Hindlimb muscle (tissue), 1 donor: ENCODE results near the gene CATSPER2. TPM values are rescaled to one million over a fixed set of nuclear protein-coding genes. Genes with fewer than 3 reads are reported as not detected.
"Not testable (repeated sequence)": the region's sequence is repeated elsewhere in the genome, so short reads cannot be mapped to it uniquely, and the experiment has no call there.

ENCODE experiments used
- DNase-seq: peaks from one replicate; pipeline ENCODE4 v3.0.0-alpha.2; 2013
- polyA plus RNA-seq: library from polyadenylated mRNA; unstranded; fragments of 120-200 nt; gene quantifications from one replicate; pipeline ENCODE4 v1.2.1, GENCODE V29; 2013; ENCODE audit not compliant: insufficient read length

Gene CATSPER2
- polyA plus RNA-seq, 1 donor: 2.5 TPM

- not testable (repeated sequence) for DNase-seq
Measured at GRCh38 chr15:43593328-43594190, 55.1 kb downstream of the CATSPER2 start, which contains the start of gene CKMT1B. TSS of gene CKMT1B (plus strand) at chr15:43594027. CDS start at chr15:43594219, 192 bp downstream.

- DNase-seq: not testable (repeated sequence)
Measured at GRCh38 chr15:43592841-43593240, 55.8 kb downstream of the CATSPER2 start.

- DNase-seq: not testable (repeated sequence)
Measured at GRCh38 chr15:43589778-43590466, 58.7 kb downstream of the CATSPER2 start, which contains the start of gene PPIP5K1. TSS of gene PPIP5K1 (minus strand) at chr15:43590208. CDS start at chr15:43584504, 5,704 bp downstream.

Other genes with a start within 250 kb of the CATSPER2 start
- gene TP53BP1, start 155.7 kb downstream of the CATSPER2 start, polyA plus RNA-seq: 45.8 TPM
- 45.2 TPM for gene MAP1A, start 131.2 kb downstream of the CATSPER2 start, polyA plus RNA-seq
- 8.4 TPM for gene PPIP5K1, start 58.6 kb downstream of the CATSPER2 start, polyA plus RNA-seq
- not detected for gene CKMT1B, start 54.8 kb downstream of the CATSPER2 start, polyA plus RNA-seq
- gene STRC, start 30.0 kb downstream of the CATSPER2 start, polyA plus RNA-seq: 0.58 TPM
- not detected for gene CKMT1A, start 45.0 kb upstream of the CATSPER2 start, polyA plus RNA-seq
- 182 TPM for gene PDIA3, start 97.6 kb upstream of the CATSPER2 start, polyA plus RNA-seq
- 3.3 TPM for gene ELL3, start 128.1 kb upstream of the CATSPER2 start, polyA plus RNA-seq
- 536 TPM for gene SERF2, start 143.5 kb upstream of the CATSPER2 start, polyA plus RNA-seq
- gene SERINC4, start 151.4 kb upstream of the CATSPER2 start, polyA plus RNA-seq: 0.90 TPM
- 12.8 TPM for gene HYPK, start 151.8 kb upstream of the CATSPER2 start, polyA plus RNA-seq
- 30.0 TPM for gene MFAP1, start 175.8 kb upstream of the CATSPER2 start, polyA plus RNA-seq
- 7.3 TPM for gene WDR76, start 178.2 kb upstream of the CATSPER2 start, polyA plus RNA-seq